GM19240 (cell line): ENCODE results near the gene URB1.

Experiments used
- DNase-seq: peaks from one replicate; pipeline ENCODE4 v3.0.0; 2011; ENCODE audit warnings: low spot score; ENCODE audit not compliant: insufficient read length

Gene URB1

GRCh38 chr21:32347977-32348376 is 44.8 kb downstream of the URB1 start:
- DNase-seq = no peak

- DNase-seq = no peak
These were observed 45.5 kb downstream of the URB1 start for GRCh38 chr21:32347351-32347750.

- DNase-seq = no peak
These were observed 45.9 kb downstream of the URB1 start for GRCh38 chr21:32346951-32347350.

GRCh38 chr21:32340863-32341848 is 51.7 kb downstream of the URB1 start:
- DNase-seq = no peak

GRCh38 chr21:32338209-32338921 is 54.4 kb downstream of the URB1 start:
- DNase-seq = no peak

- DNase-seq = no peak
These were observed 55.6 kb downstream of the URB1 start for GRCh38 chr21:32337206-32337605.

GRCh38 chr21:32336711-32337110 is 56.1 kb downstream of the URB1 start:
- no peak for DNase-seq

- no peak for DNase-seq
These were observed 56.9 kb downstream of the URB1 start for GRCh38 chr21:32335601-32336575.

GRCh38 chr21:32334980-32335531 is 57.8 kb downstream of the URB1 start:
- no peak for DNase-seq

GRCh38 chr21:32333953-32334673 is 58.7 kb downstream of the URB1 start:
- no peak for DNase-seq

- DNase-seq = no peak
These were observed 60.3 kb downstream of the URB1 start for GRCh38 chr21:32332463-32332951.

- no peak for DNase-seq
These were observed 61.1 kb downstream of the URB1 start for GRCh38 chr21:32331444-32332305.

- no peak for DNase-seq
These were observed 62.0 kb downstream of the URB1 start for GRCh38 chr21:32330784-32331311.

- no peak for DNase-seq
These were observed 63.0 kb downstream of the URB1 start for GRCh38 chr21:32329776-32330175.

GRCh38 chr21:32329331-32329730 is 63.5 kb downstream of the URB1 start:
- DNase-seq = no peak

GRCh38 chr21:32328595-32328994 is 64.2 kb downstream of the URB1 start:
- DNase-seq = no peak

GRCh38 chr21:32325706-32326105 is 67.1 kb downstream of the URB1 start:
- DNase-seq = no peak

- no peak for DNase-seq
These were observed 70.1 kb downstream of the URB1 start for GRCh38 chr21:32322676-32323075.

- DNase-seq = no peak
These were observed 70.7 kb downstream of the URB1 start for GRCh38 chr21:32322103-32322502.
